Stomach (tissue), 4 donors: ENCODE results near the gene SP2.

Source experiments
- CTCF ChIP-seq, 7 experiments: fragments of 450-650 bp in 4 of 7; fragments of 200-600 bp in 3 of 7; sonication (generic) in 3 of 7; IDR thresholded peaks; one replicate each; pipeline ENCODE4 v1.5.1; 2016 to 2019; ENCODE audit warnings: antibody characterized with exemption in 7 of 7, control low read depth in 2 of 7, mild to moderate bottlenecking in 1 of 7
- EP300 ChIP-seq: sonication (generic); formaldehyde crosslinking; IDR thresholded peaks from one replicate; pipeline ENCODE4 v1.6.1; 2017; ENCODE audit warnings: antibody characterized with exemption
- POLR2A ChIP-seq, 4 donors: fragments of 450-650 bp; IDR thresholded peaks; one replicate each; pipeline ENCODE4 v1.6.1; 2016; ENCODE audit warnings: antibody characterized with exemption in 4 of 4, control low read depth in 2 of 4, mild to moderate bottlenecking in 1 of 4, moderate library complexity in 1 of 4
- POLR2AphosphoS5 ChIP-seq, 3 donors: sonication (generic); formaldehyde crosslinking; IDR thresholded peaks; one replicate each; pipeline ENCODE4 v1.6.1; 2016; ENCODE audit warnings: antibody characterized with exemption in 3 of 3

DNA sequence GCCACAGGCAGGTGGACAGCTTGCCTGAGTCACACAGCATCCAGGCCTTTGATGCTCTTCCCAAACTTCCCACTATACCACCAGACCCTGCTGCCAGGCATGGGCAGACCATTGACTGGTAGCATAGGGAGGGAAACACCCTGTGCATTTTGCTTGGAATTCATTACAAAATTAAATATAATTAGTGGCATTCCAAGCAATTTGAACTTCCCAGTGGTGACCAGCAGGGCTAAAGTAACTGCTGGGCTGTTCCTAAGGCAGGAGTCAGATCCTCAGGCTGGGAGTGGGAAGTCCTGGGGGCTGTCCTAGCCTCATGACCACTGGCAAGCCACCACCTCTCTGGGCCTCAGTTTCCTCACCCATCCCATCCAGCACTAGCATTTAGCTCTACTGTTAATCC is 57.9 kb downstream of the SP2 start:
- TF ChIP-seq CTCF (IDR thresholded peaks at IDR 0.05) = no peak
- no peak for TF ChIP-seq POLR2A (IDR thresholded peaks at IDR 0.05)
- no peak for TF ChIP-seq EP300
- no peak for TF ChIP-seq POLR2AphosphoS5 (IDR thresholded peaks at IDR 0.05)
